ENCODE data around the gene RPP21. TPM values are rescaled to one million over a fixed set of nuclear protein-coding genes. Genes with fewer than 3 reads are reported as not detected.

Gene RPP21
- total RNA-seq, 1 donor from 2014 or later, result 38.1 TPM

DNA sequence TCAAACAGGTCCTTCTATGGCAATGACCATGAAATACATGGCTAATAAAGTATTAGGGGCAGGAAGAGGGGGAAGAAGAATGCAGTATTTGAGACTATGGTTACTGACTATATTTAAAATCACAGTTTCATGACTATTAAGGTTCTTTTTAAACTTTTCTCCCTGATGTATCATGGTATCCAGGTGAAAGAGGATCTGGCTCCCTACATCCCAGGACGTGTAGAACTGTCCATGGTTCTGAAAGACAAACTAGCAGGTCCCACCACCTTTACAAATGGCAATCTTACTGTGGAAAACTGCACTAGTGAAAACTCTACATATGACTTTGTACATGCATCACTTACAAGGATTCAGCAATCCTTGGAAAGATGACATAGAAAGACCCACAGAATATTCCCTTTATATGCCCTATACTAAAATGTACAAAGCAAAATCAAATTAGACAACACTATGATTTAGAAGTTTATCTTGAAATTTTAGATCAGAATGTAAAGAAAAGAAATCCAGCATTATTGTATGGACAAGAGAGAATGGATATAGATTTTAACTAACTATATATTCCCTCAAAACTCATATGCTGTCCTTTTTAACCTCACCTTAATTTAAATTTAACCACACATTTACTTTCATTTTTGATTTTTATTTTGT, 33.5 kb downstream of the RPP21 start:
- no peaks in the 10 kb centered on the region for H3K36me3 Mint-ChIP-seq (ENCODE audit: low read depth)
- H3K27ac Mint-ChIP-seq, result no peak overlapping the region
- no peaks in the 10 kb centered on the region for H3K4me1 Mint-ChIP-seq
- DNase-seq, result no peak
- no peak for ATAC-seq (ENCODE audit: low read depth)
- H3K4me3 Mint-ChIP-seq, result no peak overlapping the region
- TF ChIP-seq, protein P1, sequence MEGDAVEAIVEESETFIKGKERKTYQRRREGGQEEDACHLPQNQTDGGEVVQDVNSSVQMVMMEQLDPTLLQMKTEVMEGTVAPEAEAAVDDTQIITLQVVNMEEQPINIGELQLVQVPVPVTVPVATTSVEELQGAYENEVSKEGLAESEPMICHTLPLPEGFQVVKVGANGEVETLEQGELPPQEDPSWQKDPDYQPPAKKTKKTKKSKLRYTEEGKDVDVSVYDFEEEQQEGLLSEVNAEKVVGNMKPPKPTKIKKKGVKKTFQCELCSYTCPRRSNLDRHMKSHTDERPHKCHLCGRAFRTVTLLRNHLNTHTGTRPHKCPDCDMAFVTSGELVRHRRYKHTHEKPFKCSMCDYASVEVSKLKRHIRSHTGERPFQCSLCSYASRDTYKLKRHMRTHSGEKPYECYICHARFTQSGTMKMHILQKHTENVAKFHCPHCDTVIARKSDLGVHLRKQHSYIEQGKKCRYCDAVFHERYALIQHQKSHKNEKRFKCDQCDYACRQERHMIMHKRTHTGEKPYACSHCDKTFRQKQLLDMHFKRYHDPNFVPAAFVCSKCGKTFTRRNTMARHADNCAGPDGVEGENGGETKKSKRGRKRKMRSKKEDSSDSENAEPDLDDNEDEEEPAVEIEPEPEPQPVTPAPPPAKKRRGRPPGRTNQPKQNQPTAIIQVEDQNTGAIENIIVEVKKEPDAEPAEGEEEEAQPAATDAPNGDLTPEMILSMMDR (IDR thresholded peaks at IDR 0.05), result no peak
- intact Hi-C loops (cut with micrococcal nuclease), result no loop called here
- ChIA-PET POLR2A (no interaction called here), CTCF (no interaction called here)
- peaks cover 42% of the 10 kb centered on the region for H3K27me3 Mint-ChIP-seq
- H3K9me3 Mint-ChIP-seq, result no peaks in the 10 kb centered on the region

DNA sequence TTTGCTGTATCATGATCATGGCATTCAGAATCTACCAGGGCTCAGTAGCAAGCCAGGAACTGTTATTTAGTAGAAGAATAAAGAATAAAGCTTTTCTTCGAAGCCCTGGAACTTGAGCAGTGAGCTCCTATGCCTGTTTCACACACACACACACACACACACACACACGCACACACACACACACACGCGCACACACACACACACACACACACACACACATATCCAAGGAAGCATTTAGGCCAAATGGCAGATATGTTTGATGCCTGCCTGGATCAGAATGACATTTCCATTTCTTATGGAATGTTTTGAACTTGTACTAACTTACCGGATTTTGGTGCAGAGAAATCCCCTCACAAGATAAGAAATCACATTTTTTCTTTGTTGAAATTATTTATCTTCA, 35.5 kb downstream of the RPP21 start:
- ChIA-PET POLR2A (no interaction called here), CTCF (interaction anchor here (1.0 kb wide), 1 partner anchor 142 kb away, joined by 3 read pairs; no protein-coding TSS in a partner anchor)
- TF ChIP-seq, protein P1 (IDR thresholded peaks at IDR 0.05), result no peak
- H3K4me1 Mint-ChIP-seq, result no peaks in the 10 kb centered on the region
- H3K9me3 Mint-ChIP-seq, result no peaks in the 10 kb centered on the region
- no peak overlapping the region for H3K27ac Mint-ChIP-seq
- H3K27me3 Mint-ChIP-seq, result peaks cover 55% of the 10 kb centered on the region
- ATAC-seq (ENCODE audit: low read depth) (no peak), DNase-seq (no peak)
- H3K36me3 Mint-ChIP-seq (ENCODE audit: low read depth), result no peaks in the 10 kb centered on the region
- intact Hi-C loops (cut with micrococcal nuclease), result no loop called here
- H3K4me3 Mint-ChIP-seq, result no peak overlapping the region

DNA sequence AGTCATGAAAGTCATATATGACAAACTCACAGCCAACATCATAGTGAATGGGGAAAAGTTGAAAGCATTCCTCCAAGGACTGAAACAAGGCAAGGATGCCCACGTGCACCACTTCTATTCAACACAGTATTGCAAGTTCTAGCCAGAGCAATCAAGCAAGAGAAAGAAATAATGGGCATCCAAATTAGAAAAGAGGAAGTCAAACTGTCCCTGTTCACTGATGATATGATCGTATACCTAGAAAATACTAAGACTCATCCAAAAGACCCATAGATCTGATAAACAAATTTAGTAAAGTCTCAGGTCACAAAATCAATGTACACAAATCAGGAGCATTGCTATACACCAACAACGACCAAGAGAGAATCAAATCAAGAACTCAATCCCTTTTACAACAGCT, 41.2 kb downstream of the RPP21 start:
- no peaks in the 10 kb centered on the region for H3K4me1 Mint-ChIP-seq
- H3K9me3 Mint-ChIP-seq, result no peaks in the 10 kb centered on the region
- ChIA-PET CTCF (no interaction called here), POLR2A (no interaction called here)
- H3K27ac Mint-ChIP-seq, result no peak overlapping the region
- H3K4me3 Mint-ChIP-seq, result no peak overlapping the region
- DNase-seq (no peak), ATAC-seq (ENCODE audit: low read depth) (no peak)
- peaks cover 72% of the 10 kb centered on the region for H3K27me3 Mint-ChIP-seq
- intact Hi-C loops (cut with micrococcal nuclease), result no loop called here
- TF ChIP-seq, protein P1 (IDR thresholded peaks at IDR 0.05), result no peak
- H3K36me3 Mint-ChIP-seq (ENCODE audit: low read depth), result no peaks in the 10 kb centered on the region

DNA sequence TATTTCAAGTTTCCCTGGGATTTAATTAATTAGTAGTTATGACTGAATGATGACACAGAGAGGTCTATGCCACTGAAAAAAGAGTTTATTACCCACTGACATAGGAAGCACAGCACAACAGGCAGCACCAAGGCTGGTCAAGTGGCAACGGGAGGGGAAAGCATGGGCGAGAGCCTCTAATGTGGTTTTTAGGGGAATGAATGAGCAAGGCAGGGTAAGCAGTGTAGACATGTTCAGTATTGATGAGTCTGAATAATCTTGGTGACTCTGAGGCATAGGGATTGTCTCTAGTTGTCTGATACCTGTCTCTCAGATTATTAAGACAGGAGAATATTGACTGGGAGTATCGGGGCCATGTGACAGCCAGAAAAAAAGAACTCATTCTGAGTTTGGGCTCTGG, 46.3 kb downstream of the RPP21 start:
- intact Hi-C loops (cut with micrococcal nuclease), result no loop called here
- ChIA-PET POLR2A (no interaction called here), CTCF (no interaction called here)
- Mint-ChIP-seq H3K27ac (no peak overlapping the region), H3K4me3 (no peak overlapping the region), H3K9me3 (no peaks in the 10 kb centered on the region), H3K27me3 (peaks cover 50% of the 10 kb centered on the region), H3K36me3 (ENCODE audit: low read depth) (no peaks in the 10 kb centered on the region), H3K4me1 (no peaks in the 10 kb centered on the region)
- ATAC-seq (ENCODE audit: low read depth) (no peak), DNase-seq (no peak)
- TF ChIP-seq, protein P1 (IDR thresholded peaks at IDR 0.05), result no peak

DNA sequence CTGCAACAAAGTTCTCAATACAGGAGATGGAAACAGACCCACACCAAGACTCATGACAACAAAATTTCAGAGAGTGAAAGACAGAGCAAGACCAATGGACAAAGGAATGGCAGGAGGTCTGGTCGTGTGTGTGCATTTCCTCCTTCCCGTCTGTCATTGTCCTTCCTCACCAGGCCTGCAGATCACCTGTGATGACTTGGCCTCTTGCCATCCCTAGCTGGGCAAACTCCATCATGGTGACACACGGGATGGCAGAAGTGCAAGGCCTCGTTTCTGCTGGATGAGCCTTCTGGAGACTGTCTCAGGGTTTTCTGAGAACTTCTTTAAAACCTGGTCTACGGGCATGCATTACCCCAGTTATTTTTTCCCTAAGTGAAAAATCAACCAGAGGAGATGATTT, 49.2 kb downstream of the RPP21 start:
- no peaks in the 10 kb centered on the region for H3K9me3 Mint-ChIP-seq
- no peak overlapping the region for H3K4me3 Mint-ChIP-seq
- H3K4me1 Mint-ChIP-seq, result peaks cover 4% of the 10 kb centered on the region
- ATAC-seq (ENCODE audit: low read depth) (no peak), DNase-seq (no peak)
- no peaks in the 10 kb centered on the region for H3K36me3 Mint-ChIP-seq (ENCODE audit: low read depth)
- no peak overlapping the region for H3K27ac Mint-ChIP-seq
- TF ChIP-seq, protein P1 (IDR thresholded peaks at IDR 0.05), result no peak
- H3K27me3 Mint-ChIP-seq, result peaks cover 46% of the 10 kb centered on the region
- ChIA-PET POLR2A (no interaction called here), CTCF (interaction anchor here (1.6 kb wide), 1 partner anchor 156 kb away, joined by 6 read pairs; no protein-coding TSS in a partner anchor)
- intact Hi-C loops (cut with micrococcal nuclease), result no loop called here

Other genes with a start within 250 kb of the RPP21 start
- not detected in 2 replicates for gene TRIM31, start 232.1 kb upstream of the RPP21 start, total RNA-seq
- not detected in 2 replicates for gene TRIM40, start 209.0 kb upstream of the RPP21 start, total RNA-seq
- gene TRIM10, start 183.9 kb upstream of the RPP21 start, total RNA-seq, result not detected in 2 replicates
- gene TRIM15, start 181.6 kb upstream of the RPP21 start, total RNA-seq, result not detected in 2 replicates
- 72.5 and 75.7 TPM in 2 replicates for gene TRIM26, start 131.8 kb upstream of the RPP21 start, total RNA-seq
- gene TRIM39, start 18.2 kb upstream of the RPP21 start, total RNA-seq, result 21.6 and 22.0 TPM in 2 replicates
- 737 and 740 TPM in 2 replicates for gene HLA-E, start 144.4 kb downstream of the RPP21 start, total RNA-seq
- 67.2 and 67.4 TPM in 2 replicates for gene GNL1, start 211.3 kb downstream of the RPP21 start, total RNA-seq
- 24.1 and 29.5 TPM in 2 replicates for gene PRR3, start 212.1 kb downstream of the RPP21 start, total RNA-seq
- 93.7 and 94.5 TPM in 2 replicates for gene ABCF1, start 226.3 kb downstream of the RPP21 start, total RNA-seq

All from activated B cell treated with CpG ODN at 0.5 μM for 24 hours (primary cell).